GM12872 (cell line): ENCODE results near the gene SAPCD2.

Experiments used
- CTCF ChIP-seq: IDR thresholded peaks from 3 replicates; pipeline ENCODE4 v1.5.1; 2011; ENCODE audit warnings: low read depth, mild to moderate bottlenecking, low read length, moderate library complexity; ENCODE audit not compliant: insufficient read depth

The SAPCD2 gene

GRCh38 chr9:137063311-137064026 is 6.9 kb downstream of the SAPCD2 start:
- no peak for TF ChIP-seq CTCF

- TF ChIP-seq CTCF, result no peak
Observed at GRCh38 chr9:137062384-137062783, 8.0 kb downstream of the SAPCD2 start.

- no peak for TF ChIP-seq CTCF
Observed at GRCh38 chr9:137058521-137059234, 11.7 kb downstream of the SAPCD2 start.

GRCh38 chr9:137057545-137057944 is 12.8 kb downstream of the SAPCD2 start:
- no peak for TF ChIP-seq CTCF

GRCh38 chr9:137056739-137057415 is 13.5 kb downstream of the SAPCD2 start:
- no peak for TF ChIP-seq CTCF

GRCh38 chr9:137055385-137056364 is 14.7 kb downstream of the SAPCD2 start:
- TF ChIP-seq CTCF, result no peak
